Caco-2 (cell line): ENCODE results near the gene TPBG. TPM values are rescaled to one million over a fixed set of nuclear protein-coding genes. Genes with fewer than 3 reads are reported as not detected.

Experiments used
- BruUV-seq: library from RNA; stranded (reverse); fragments of 400-500 nt; replicated peaks from 2 replicates; lab custom pipeline; 2021; lab: Mats Ljungman, UMichigan
- CTCF ChIA-PET: fragments of 300-600 bp; sonication (Branson Sonifier 250); formaldehyde crosslinking; loops from one replicate; lab custom pipeline; 2022; ENCODE audit warnings: antibody characterized with exemption; lab: Charles Lee
- POLR2A ChIA-PET: fragments of 300-600 bp; sonication (Branson Sonifier 250); formaldehyde crosslinking; loops from one replicate; lab custom pipeline; 2022; ENCODE audit warnings: antibody characterized with exemption; lab: Charles Lee
- DNase-seq, 2 experiments: peaks; one replicate each; pipeline versions ENCODE4 v3.0.0 to v3.0.0-alpha.2; 2020 to 2022
- H3K27me3 ChIP-seq: replicated peaks from 2 replicates; pipeline ENCODE4 v1.6.0; 2011; ENCODE audit warnings: low read length; ENCODE audit not compliant: control insufficient read depth, insufficient read depth
- H3K36me3 ChIP-seq: 2 replicates; pipeline ENCODE4 v1.5.1; 2011; ENCODE audit warnings: low read length; ENCODE audit not compliant: control insufficient read depth, insufficient read depth
- H3K4me1 ChIP-seq: fragments of 250-450 bp; sonication (Bioruptor Pico); 2 replicates; pipeline ENCODE4 v1.5.1; 2020; ENCODE audit warnings: mild to moderate bottlenecking
- H3K4me3 ChIP-seq: 2 replicates; pipeline ENCODE4 v1.5.1; 2011; ENCODE audit warnings: low read depth, mild to moderate bottlenecking, control low read depth, low read length
- H3K9me3 ChIP-seq: fragments of 250-450 bp; sonication (Bioruptor Pico); 2 replicates; pipeline ENCODE4 v1.5.1; 2020; ENCODE audit warnings: mild to moderate bottlenecking, moderate library complexity
- H3K27ac Mint-ChIP-seq: one replicate; pipeline ENCODE4 v1.8.0; 2022; ENCODE audit warnings: mixed read lengths; ENCODE audit not compliant: unreplicated experiment
- H3K27me3 Mint-ChIP-seq: one replicate; pipeline ENCODE4 v1.8.0; 2022; ENCODE audit warnings: mixed read lengths; ENCODE audit not compliant: insufficient read depth, unreplicated experiment
- H3K36me3 Mint-ChIP-seq: one replicate; pipeline ENCODE4 v1.8.0; 2022; ENCODE audit warnings: mild to moderate bottlenecking, mixed read lengths; ENCODE audit not compliant: insufficient read depth, unreplicated experiment
- H3K4me1 Mint-ChIP-seq: one replicate; pipeline ENCODE4 v1.8.0; 2022; ENCODE audit warnings: low read depth, mixed read lengths; ENCODE audit not compliant: unreplicated experiment
- H3K4me3 Mint-ChIP-seq: one replicate; pipeline ENCODE4 v1.8.0; 2022; ENCODE audit warnings: mild to moderate bottlenecking, moderate library complexity, mixed read lengths; ENCODE audit not compliant: unreplicated experiment
- H3K9me3 Mint-ChIP-seq: one replicate; pipeline ENCODE4 v1.8.0; 2022; ENCODE audit warnings: mixed read lengths; ENCODE audit not compliant: unreplicated experiment
- intact Hi-C: fragments of 100-400 bp; cut with micrococcal nuclease; formaldehyde crosslinking; loops from one replicate; pipeline ENCODE4 v1.10.0; 2022; ENCODE audit not compliant: unreplicated experiment
- total RNA-seq: library from RNA; stranded (reverse); gene quantifications from 2 replicates; pipeline ENCODE4 v1.2.3, GENCODE V29; 2022
- TF ChIP-seq, protein P1 (sequence below), 2 experiments: fragments of 200-600 bp in 1 of 2; IDR thresholded peaks; 1 replicate in 1 of 2; 2 replicates in 1 of 2; pipeline versions ENCODE4 v1.5.1 to v1.8.0; 2011 to 2022; ENCODE audit warnings: antibody characterized with exemption in 1 of 2, control low read depth in 1 of 2, inconsistent platforms in 1 of 2, low read depth in 1 of 2, low read length in 1 of 2, mild to moderate bottlenecking in 1 of 2, moderate library complexity in 1 of 2; ENCODE audit not compliant: insufficient read depth in 1 of 2, severe bottlenecking in 1 of 2, unreplicated experiment in 1 of 2

Gene TPBG
- total RNA-seq, 1 experiment from 2014 or later: 4.0 TPM

DNA sequence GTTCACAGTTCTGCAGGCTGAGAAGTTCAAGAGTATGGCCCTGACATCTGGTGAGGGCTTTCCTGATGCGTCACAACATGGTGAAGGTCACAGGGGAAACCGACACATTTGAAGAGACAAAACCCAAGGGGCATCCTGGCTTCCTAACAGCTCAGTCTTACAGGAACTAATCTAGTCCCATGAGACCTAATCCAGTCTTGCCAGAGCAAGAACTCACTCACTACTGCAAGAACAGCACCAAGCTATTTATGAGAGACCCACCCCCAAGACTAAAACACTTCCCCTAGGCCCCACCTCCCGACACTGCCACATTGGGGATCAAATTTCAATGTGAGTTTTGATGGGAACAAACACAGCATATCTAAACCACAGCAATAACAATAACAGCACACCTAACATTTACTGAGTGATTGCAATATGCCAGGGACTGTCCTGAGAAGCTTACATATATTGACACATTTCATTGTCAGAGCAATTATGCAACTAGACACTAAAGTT is 46.6 kb downstream of the TPBG start:
- intact Hi-C loops: no loop called here
- no peaks in the 10 kb centered on the region for H3K4me1 ChIP-seq
- H3K9me3 ChIP-seq: no peaks in the 10 kb centered on the region
- H3K4me3 Mint-ChIP-seq: no peak overlapping the region
- no peak for DNase-seq
- no peak overlapping the region for H3K4me3 ChIP-seq
- CTCF ChIA-PET: no interaction called here
- H3K27me3 Mint-ChIP-seq: peaks cover 10% of the 10 kb centered on the region
- H3K27ac Mint-ChIP-seq: no peak overlapping the region
- POLR2A ChIA-PET: no interaction called here
- no TSS peak for BruUV-seq
- H3K9me3 Mint-ChIP-seq: no peaks in the 10 kb centered on the region
- TF ChIP-seq, protein P1, sequence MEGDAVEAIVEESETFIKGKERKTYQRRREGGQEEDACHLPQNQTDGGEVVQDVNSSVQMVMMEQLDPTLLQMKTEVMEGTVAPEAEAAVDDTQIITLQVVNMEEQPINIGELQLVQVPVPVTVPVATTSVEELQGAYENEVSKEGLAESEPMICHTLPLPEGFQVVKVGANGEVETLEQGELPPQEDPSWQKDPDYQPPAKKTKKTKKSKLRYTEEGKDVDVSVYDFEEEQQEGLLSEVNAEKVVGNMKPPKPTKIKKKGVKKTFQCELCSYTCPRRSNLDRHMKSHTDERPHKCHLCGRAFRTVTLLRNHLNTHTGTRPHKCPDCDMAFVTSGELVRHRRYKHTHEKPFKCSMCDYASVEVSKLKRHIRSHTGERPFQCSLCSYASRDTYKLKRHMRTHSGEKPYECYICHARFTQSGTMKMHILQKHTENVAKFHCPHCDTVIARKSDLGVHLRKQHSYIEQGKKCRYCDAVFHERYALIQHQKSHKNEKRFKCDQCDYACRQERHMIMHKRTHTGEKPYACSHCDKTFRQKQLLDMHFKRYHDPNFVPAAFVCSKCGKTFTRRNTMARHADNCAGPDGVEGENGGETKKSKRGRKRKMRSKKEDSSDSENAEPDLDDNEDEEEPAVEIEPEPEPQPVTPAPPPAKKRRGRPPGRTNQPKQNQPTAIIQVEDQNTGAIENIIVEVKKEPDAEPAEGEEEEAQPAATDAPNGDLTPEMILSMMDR (IDR thresholded peaks at IDR 0.05; ENCODE audit: insufficient read depth in 1 of 2, low read depth in 1 of 2, low read length in 1 of 2, severe bottlenecking in 1 of 2, unreplicated experiment in 1 of 2): no peak
- no peaks in the 10 kb centered on the region for H3K36me3 ChIP-seq
- H3K27me3 ChIP-seq: no peaks in the 10 kb centered on the region; the same call in 1 of the 2 replicates
- H3K36me3 Mint-ChIP-seq: no peaks in the 10 kb centered on the region
- H3K4me1 Mint-ChIP-seq: no peaks in the 10 kb centered on the region

DNA sequence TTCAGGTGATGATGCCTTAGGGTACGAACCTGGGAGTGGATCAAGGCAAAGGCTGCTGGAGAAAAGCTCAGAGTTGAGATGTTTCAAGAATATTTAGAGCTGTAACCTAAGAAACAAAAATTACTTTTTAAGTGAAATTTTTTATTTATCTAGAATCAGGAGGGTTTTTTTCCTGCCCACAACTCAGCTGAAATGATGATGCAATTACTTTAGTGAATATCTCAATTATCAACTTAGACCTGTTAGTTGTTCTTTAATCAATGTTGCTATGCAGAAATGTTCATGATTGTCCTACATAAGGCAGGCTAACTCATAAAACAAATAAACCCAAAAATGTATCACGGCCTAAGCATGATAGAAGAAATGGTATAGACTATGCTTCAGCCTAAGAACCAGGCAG is 50.3 kb downstream of the TPBG start:
- no peak overlapping the region for H3K27ac Mint-ChIP-seq
- H3K27me3 Mint-ChIP-seq: peaks cover 16% of the 10 kb centered on the region
- H3K4me3 ChIP-seq: no peak overlapping the region
- no peaks in the 10 kb centered on the region for H3K36me3 ChIP-seq
- H3K36me3 Mint-ChIP-seq: no peaks in the 10 kb centered on the region
- no peaks in the 10 kb centered on the region for H3K4me1 ChIP-seq
- TF ChIP-seq, protein P1 (IDR thresholded peaks at IDR 0.05; ENCODE audit: insufficient read depth in 1 of 2, low read depth in 1 of 2, low read length in 1 of 2, severe bottlenecking in 1 of 2, unreplicated experiment in 1 of 2): no peak
- H3K9me3 Mint-ChIP-seq: no peaks in the 10 kb centered on the region
- H3K4me3 Mint-ChIP-seq: no peak overlapping the region
- no TSS peak for BruUV-seq
- ChIA-PET POLR2A (no interaction called here), CTCF (no interaction called here)
- no peaks in the 10 kb centered on the region for H3K9me3 ChIP-seq
- H3K4me1 Mint-ChIP-seq: no peaks in the 10 kb centered on the region
- no peak for DNase-seq
- no peaks in the 10 kb centered on the region; the same call in 1 of the 2 replicates for H3K27me3 ChIP-seq
- intact Hi-C loops: no loop called here

DNA sequence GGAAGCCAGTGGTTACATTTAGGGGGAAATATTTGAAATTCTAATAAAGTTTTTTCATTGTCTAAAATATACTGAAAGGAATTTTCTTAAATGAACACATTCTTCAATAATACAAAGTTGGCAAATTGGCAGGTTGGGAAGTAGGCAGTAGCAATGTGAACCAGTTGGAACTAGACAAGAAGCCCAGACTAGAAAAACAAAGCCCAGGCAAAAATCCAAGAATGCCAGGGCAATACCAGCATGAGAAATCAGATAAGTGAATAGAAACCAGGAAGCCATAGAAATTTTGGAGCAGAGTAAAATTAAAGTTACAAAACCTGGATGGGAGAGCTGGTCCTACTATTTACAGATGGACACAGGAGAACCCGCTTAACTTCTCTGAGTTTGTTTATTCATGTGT is 52.2 kb downstream of the TPBG start:
- POLR2A ChIA-PET: no interaction called here
- intact Hi-C loops: no loop called here
- no peaks in the 10 kb centered on the region for H3K9me3 ChIP-seq
- Mint-ChIP-seq H3K36me3 (no peaks in the 10 kb centered on the region), H3K27me3 (peaks cover 16% of the 10 kb centered on the region), H3K9me3 (no peaks in the 10 kb centered on the region), H3K4me3 (no peak overlapping the region), H3K4me1 (no peaks in the 10 kb centered on the region), H3K27ac (no peak overlapping the region)
- no peak for DNase-seq
- no peaks in the 10 kb centered on the region for H3K36me3 ChIP-seq
- TF ChIP-seq, protein P1 (IDR thresholded peaks at IDR 0.05; ENCODE audit: insufficient read depth in 1 of 2, low read depth in 1 of 2, low read length in 1 of 2, severe bottlenecking in 1 of 2, unreplicated experiment in 1 of 2): no peak
- CTCF ChIA-PET: no interaction called here
- H3K27me3 ChIP-seq: no peaks in the 10 kb centered on the region; the same call in 1 of the 2 replicates
- BruUV-seq: no TSS peak
- H3K4me3 ChIP-seq: no peak overlapping the region
- no peaks in the 10 kb centered on the region for H3K4me1 ChIP-seq
